Keratinocyte (primary cell): ENCODE measurements around the gene PLTP.

Experiments
- CTCF ChIP-seq, 3 experiments: IDR thresholded peaks in 1 of 3; conservative IDR thresholded peaks in 1 of 3; optimal IDR thresholded peaks in 1 of 3; 2 replicates in 2 of 3; 3 replicates in 1 of 3; pipeline versions ENCODE3 to v1.5.1; 2011; ENCODE audit warnings: low read length in 3 of 3, mild to moderate bottlenecking in 3 of 3, moderate library complexity in 2 of 3, control low read depth in 1 of 3, inconsistent platforms in 1 of 3; ENCODE audit not compliant: insufficient read depth in 2 of 3; ENCODE audit errors: extremely low read depth in 1 of 3
- EZH2 ChIP-seq: IDR thresholded peaks from one replicate; pipeline ENCODE4 v1.6.1; 2012; ENCODE audit warnings: inconsistent platforms, mild to moderate bottlenecking, low read length, moderate library complexity

- TF ChIP-seq CTCF (optimal IDR thresholded peaks at IDR 0.05 in 1 of 3, IDR thresholded peaks at IDR 0.05 in 1 of 3, conservative IDR thresholded peaks at IDR 0.05 in 1 of 3; ENCODE audit: extremely low read depth in 1 of 3, insufficient read depth in 2 of 3, low read length in 3 of 3) (no peak), EZH2 (no peak)
Observed at GRCh38 chr20:45892828-45893500, 19.0 kb downstream of the PLTP start.
